Right lobe of liver (tissue), 4 donors: ENCODE results near the gene HES2.

Source experiments
- CTCF ChIP-seq, 4 donors: fragments of 200-600 bp in 3 of 4; fragments of 450-650 bp in 1 of 4; IDR thresholded peaks; one replicate each; pipeline versions ENCODE4 v1.5.1 to v1.8.0; 2016 to 2022; ENCODE audit warnings: antibody characterized with exemption in 4 of 4, mild to moderate bottlenecking in 2 of 4
- POLR2A ChIP-seq: fragments of 450-650 bp; IDR thresholded peaks from one replicate; pipeline ENCODE4 v1.6.1; 2017; ENCODE audit warnings: antibody characterized with exemption, mild to moderate bottlenecking
- donor health status: DM: no; HTN: no; CAD: no.
- donor health status: DM: no; HTN: no; CAD: no.
- donor health status: DM: no; HTN: yes; CAD: no.

DNA sequence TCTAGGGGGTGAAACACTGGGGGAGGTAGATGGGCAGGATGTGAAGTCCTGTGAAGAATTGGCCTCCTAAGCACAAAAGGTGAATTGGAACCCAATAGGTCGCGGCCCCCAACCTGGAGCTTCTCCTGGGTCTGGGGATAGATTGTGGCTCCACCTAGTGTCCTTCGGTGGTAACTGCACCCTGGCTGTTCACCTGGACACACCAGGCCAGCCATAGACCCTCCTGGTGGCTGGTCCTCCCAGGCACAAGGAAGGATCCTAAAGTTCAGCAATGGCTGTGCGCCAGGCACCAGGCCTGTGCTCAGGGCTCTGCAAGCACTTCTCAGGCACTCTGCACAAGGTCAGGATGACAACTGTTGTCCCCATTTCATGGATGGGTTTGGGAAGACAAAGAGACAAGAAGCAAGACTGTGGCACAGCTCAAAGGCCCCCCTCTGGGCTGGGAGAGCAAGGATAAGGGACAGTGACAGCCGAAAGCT lies 18.4 kb upstream of the HES2 start:
- TF ChIP-seq CTCF (IDR thresholded peaks at IDR 0.05) (peak; percentile 78 to 95 (median 92)), POLR2A (no peak)
